Left cardiac atrium (tissue), 4 donors: ENCODE measurements around the gene PLCB1. TPM values are rescaled to one million over a fixed set of nuclear protein-coding genes. Genes with fewer than 3 reads are reported as not detected.
A peak's percentile ranks its signal among the peaks of the same experiment; 100 is the strongest.
"Not testable (repeated sequence)": the region's sequence is repeated elsewhere in the genome, so short reads cannot be mapped to it uniquely, and the experiment has no call there.

Experiments
- ATAC-seq, 2 donors: fragments of 200-7000 bp; cut with Tn5 transposase; one replicate each; pipeline ENCODE4 v1.9.1; 2020; ENCODE audit warnings: mild to moderate bottlenecking in 2 of 2, moderate library complexity in 2 of 2
- DNase-seq: peaks from one replicate; pipeline ENCODE4 v3.0.0-alpha.2; 2020
- intact Hi-C, 2 donors: fragments of 100-400 bp; cut with DNase I; formaldehyde crosslinking; loops; one replicate each; pipeline versions ENCODE4 v1.14.1 to v1.15.1; 2022 to 2023
- total RNA-seq, 2 donors: library from RNA; stranded (reverse); fragmentation: NEBNext Ultra II Directional; extraction: Animal tissue kit (Norgen Biotek cat#: 25700); gene quantifications; one replicate each; pipeline ENCODE4 v1.2.1, GENCODE V29; 2021
- donor health status: DM: no; HTN: yes; CAD: no.
- donor health status: DM: no; HTN: yes; CAD: no; lungs with severe emphysema.
- donor health status: DM: yes; HTN: yes; CAD: no.
- donor health status: Dilated cardiomyopathy.

PLCB1 gene
- total RNA-seq, 2 donors from 2014 or later = 25.9 to 27.1 TPM

- DNase-seq (no peak), ATAC-seq (no peak)
- intact Hi-C loops = no loop called here
These were observed 20.1 kb downstream of the PLCB1 start for GRCh38 chr20:8152183-8152582.

GRCh38 chr20:8152847-8153246, 20.8 kb downstream of the PLCB1 start:
- DNase-seq (no peak), ATAC-seq (no peak)
- intact Hi-C loops = no loop called here

- intact Hi-C loops = no loop called here
- DNase-seq = no peak
- peak; percentile 32 to 35 for ATAC-seq
These were observed 21.3 kb downstream of the PLCB1 start for GRCh38 chr20:8153281-8153908.

DNA sequence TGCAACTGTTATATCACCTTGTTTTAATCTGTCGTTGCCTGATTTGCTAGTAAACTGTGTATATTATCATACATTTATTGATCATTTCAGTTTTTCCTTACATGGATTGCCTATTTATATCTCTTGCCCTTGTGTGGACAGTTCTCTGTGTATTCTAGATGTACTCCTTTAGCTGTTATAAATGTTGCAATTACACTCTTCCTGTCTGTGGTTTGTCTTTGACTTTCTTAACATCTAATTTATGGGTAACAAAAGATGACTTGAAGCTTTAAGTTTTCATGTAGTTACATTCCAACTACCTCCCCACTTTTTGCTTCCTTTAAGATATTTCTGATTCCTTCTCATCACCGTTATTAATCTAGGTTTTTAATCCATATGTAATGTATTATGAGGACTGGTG, 22.6 kb downstream of the PLCB1 start:
- intact Hi-C loops = no loop called here
- ATAC-seq = no peak

DNA sequence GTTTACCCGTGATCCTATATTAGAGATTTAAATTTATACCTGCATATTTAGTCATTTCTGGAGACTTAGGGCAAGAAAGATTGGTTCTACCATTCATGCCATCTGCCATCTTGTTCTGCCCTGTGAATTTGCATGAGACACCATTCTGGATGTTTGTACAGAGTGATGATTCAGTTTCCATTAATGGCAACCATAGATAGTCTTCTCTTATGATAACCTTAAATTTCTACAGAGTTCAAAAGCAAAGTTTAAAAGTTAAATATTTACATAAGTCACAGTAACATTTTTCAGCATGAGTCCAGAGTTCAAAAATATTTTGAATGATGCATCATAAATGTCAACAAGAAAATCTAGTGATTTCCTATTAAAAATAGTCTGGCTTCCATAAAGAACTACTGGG, 23.2 kb downstream of the PLCB1 start:
- ATAC-seq = no peak
- intact Hi-C loops = no loop called here

More for the DNA sequence above, 22.6 kb downstream of the PLCB1 start:
- DNase-seq = no peak

DNA sequence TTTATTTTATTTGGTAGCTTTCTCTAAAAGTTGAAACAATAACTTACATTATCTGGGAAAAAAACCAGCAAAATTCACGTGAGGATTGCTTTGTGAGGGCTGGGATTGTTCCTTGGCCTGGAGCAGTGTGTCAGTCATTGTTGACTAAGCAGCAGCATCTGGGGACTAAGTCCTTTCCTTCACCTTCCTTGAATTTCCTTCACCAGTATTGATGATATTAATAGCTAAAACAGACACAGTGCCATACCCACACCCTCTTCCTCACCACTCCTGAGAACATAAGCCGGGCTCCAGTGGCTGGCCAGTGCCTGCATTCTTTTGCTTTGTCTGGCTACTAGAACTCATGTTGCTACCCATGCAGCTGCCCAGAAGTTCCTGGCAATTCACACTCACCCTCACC, 23.7 kb downstream of the PLCB1 start:
- intact Hi-C loops = no loop called here
- ATAC-seq (peak; percentile 54 to 58), DNase-seq (no peak)

More for the DNA sequence above, 23.2 kb downstream of the PLCB1 start:
- DNase-seq = no peak

GRCh38 chr20:8156235-8157079, 24.4 kb downstream of the PLCB1 start:
- DNase-seq = no peak
- intact Hi-C loops = no loop called here
- ATAC-seq = peak in 1 of 2 donors; percentile 59

DNA sequence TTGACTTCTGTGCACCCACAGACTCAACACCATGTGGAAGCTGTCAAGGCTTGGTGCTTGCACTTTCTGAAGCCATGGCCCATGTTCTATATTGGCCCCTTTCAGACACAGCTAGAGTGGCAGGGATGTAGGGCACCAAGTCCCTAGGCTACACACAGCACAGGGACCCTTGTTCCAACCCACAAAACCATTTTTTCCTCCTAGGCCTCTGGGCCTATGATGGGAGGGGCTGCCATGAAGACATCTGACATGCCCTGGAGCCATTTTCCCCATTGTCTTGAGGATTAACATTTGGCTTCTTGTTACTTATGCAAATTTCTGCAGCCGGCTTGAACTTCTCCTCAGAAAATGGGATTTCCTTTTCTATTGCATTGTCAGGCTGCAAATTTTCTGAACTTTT, 27.2 kb downstream of the PLCB1 start:
- intact Hi-C loops, DNase-seq, ATAC-seq: not testable (repeated sequence)

DNA sequence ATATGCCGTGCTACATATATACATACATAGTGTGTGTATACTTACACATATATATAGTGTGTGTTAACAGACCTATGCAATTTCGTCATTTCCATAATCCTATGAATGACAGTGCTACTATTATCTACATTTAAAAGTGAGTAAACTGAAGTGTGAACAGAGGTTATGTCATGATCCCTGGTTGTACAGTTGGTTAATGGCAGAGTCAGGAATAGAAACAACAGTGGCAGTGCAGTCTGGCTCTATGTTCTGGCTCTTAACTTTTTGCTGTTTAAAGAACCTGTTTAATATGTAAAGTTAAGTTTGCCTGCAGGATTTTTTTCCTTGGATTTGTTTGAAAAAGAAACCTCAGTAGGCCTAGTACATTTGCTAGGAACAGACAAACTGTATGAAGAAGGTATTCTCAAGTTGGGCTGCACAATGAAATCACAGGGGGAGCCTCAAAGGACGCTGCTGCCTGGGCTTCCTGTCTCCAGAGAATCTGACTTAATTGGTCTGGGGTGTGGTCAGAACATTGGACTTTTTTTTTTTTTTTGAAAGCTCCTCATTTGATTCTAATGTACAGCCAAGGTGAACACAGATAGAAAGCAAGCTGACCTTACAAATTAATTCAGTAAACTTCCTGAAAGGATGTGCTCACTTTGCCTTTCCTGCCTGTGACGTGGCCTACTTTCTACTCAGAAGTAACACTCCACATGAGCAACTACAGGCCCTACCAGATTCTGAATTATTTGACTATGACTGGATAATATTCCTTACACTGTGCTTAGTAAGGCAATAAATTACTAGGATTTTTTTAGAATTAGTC, 29.4 kb downstream of the PLCB1 start:
- intact Hi-C loops = no loop called here
- ATAC-seq (peak; percentile 50 to 65), DNase-seq (no peak)

DNA sequence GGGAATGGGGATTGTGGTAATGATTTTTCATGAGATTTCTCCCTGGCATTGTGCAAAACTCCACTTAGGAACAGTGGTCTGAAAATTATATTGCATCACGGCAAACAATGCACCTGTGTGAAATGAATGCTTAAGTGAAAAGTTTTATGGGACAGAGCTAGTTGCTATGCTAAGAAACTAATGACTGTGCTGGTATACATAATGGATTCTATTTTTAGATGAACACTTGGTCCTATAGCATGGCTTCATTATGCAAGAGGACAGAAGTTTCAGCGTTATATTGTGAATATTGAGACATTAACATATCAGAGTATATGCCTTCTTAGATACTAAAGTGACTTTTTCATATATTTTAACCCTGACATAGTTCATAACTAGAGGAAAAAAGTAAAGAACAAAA, 30.5 kb downstream of the PLCB1 start:
- DNase-seq (no peak), ATAC-seq (no peak)
- intact Hi-C loops = no loop called here

DNA sequence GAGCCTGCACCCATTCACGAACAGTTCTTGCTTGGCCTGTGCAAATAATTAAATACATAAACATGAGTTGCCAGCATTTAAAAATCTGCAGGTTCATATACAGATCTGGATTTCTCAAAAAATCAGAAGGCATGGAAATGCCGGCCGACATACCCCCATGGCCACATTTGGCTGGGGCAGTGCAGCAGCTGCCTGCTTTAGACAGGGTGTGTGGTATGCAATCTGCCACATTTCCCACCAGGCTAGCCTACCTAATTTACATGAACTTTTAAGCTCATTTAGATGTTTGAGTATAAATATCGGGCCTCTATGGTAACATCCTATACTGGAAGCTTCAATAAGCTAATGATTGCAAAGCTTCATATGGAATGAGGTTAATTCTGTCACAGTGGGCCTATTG, 31.5 kb downstream of the PLCB1 start:
- no peak for ATAC-seq
- no peak for DNase-seq
- intact Hi-C loops = no loop called here

GRCh38 chr20:8166730-8167129, 34.7 kb downstream of the PLCB1 start:
- DNase-seq (no peak), ATAC-seq (peak in 1 of 2 donors; percentile 47)
- intact Hi-C loops = no loop called here

DNA sequence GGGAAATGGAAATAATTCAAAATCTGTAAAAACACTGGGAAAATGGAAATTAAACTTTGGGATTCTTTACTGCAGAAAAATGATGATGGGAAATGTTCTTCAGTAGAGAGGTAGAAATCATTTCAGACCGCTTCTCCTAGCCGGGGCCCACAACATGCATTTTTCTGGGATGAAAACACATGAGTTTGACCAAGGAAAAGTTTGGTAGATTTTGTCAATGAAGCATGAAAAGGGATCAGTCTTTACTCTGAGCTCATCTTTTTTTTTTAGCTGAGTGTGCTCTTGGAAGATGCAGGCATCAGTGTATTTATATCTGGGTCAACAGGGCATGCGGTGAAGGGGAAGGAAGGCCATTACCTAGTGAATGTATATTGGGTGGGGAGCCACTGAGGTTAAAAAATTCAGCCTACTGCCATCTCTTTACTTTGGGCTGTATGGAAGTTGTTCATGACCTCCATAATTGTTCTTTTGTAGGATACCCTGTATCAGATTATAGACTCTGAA, 36.8 kb downstream of the PLCB1 start:
- intact Hi-C loops = no loop called here
- no peak for ATAC-seq

DNA sequence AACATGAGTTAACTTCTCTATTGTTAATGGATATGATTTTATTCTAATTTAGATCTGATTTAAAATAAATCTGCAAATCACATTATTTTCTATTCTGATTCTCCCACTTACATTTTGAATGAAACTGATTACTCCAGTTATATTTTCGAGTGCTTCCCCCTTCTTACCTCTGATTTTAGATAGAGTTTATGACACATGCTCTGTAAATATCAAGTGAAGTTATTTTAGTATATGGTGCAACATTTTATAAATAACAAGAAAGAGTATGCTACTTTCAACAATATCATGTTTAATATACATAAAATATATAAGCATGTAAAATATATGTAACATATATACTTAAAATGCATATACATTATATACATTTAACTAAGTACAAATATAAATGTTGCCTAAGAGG, 38.9 kb downstream of the PLCB1 start:
- DNase-seq (no peak), ATAC-seq (no peak)
- intact Hi-C loops = no loop called here

More for the DNA sequence above, 36.8 kb downstream of the PLCB1 start:
- no peak for DNase-seq

DNA sequence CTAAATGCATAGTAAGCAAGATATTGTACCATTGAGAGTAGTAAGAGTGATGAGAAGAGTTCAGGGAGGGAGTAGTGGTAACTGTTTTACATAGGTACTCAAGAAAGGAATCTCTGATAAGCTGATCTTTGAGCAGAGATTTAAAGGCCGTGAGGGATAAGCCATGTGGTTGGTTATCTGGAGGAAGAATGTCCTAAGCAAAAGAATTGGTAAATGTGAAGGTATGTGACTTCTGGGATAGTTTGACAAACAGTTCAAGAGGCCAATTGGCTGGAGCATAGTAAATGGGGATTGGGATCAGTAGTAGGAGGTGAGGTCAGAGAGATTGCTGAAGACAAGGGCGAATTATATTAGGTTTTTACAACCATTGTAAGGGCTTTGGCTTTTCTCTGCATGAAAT, 40.1 kb downstream of the PLCB1 start:
- ATAC-seq (no peak), DNase-seq (no peak)
- intact Hi-C loops = no loop called here

GRCh38 chr20:8175741-8176675, 43.9 kb downstream of the PLCB1 start:
- ATAC-seq = no peak
- intact Hi-C loops = no loop called here
- no peak for DNase-seq

- ATAC-seq (no peak), DNase-seq (no peak)
- intact Hi-C loops = no loop called here
These were observed 51.5 kb downstream of the PLCB1 start for GRCh38 chr20:8183526-8183925.

DNA sequence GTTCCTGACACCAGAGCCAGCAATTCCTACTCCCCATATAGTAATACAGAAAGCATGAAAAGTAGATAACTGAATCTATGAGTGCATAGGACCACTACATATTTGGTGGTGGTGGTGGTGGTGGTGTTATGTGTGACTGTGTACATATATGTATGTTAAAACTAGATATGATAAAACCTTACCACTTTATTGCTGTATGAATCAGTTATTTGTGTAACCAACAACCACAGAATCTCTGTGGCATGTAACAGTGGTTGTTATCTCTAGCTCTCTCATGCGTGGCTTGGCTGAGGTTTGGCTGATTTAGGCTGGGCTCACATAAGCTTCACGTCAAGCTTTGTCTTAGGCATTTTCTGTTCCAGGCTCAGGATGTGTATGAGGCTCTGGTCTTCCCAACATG, 55.7 kb downstream of the PLCB1 start:
- ATAC-seq (no peak), DNase-seq (no peak)
- intact Hi-C loops = no loop called here
